ENCODE measurements around the gene CDK14. TPM values are rescaled to one million over a fixed set of nuclear protein-coding genes. Genes with fewer than 3 reads are reported as not detected.

CDK14 gene
- total RNA-seq, 4 donors from 2014 or later: 29.3 to 37.8 (median 33.0) TPM

DNA sequence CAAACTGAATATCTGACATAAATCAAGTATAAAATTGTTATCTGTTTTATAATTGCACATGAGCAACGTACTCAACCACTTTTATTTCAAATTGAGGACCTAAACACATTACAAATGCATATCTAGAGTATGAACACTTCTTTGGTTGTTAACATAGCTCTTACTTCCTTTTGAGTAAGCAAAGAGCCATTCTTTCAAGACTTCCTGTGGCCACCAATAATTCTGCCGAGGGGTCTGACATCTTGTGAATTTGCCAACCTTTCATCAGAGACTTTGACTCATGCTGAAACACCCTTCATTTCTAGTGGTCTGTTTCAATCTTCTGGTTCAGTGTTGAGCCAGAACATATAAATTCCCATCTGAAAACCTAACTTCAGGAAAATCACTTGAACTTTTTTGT is 59.4 kb downstream of the CDK14 start:
- Histone ChIP-seq H3K4me1 (peaks cover 1 to 8% of the 10 kb centered on the region in 2 donors), H3K27me3 (no peaks in the 10 kb centered on the region), H3K27ac (no peak overlapping the region), H3K36me3 (no peaks in the 10 kb centered on the region), H3K4me3 (replicated peaks in 1 of 3) (no peak overlapping the region), H3K9me3 (no peaks in the 10 kb centered on the region)
- intact Hi-C loops (cut with DNase I): no loop called here
- DNase-seq: no peak
- WGBS, 2 donors: 60 to 75% methylated on average over 2 of the region's 2 CpGs
- TF ChIP-seq, protein P1, sequence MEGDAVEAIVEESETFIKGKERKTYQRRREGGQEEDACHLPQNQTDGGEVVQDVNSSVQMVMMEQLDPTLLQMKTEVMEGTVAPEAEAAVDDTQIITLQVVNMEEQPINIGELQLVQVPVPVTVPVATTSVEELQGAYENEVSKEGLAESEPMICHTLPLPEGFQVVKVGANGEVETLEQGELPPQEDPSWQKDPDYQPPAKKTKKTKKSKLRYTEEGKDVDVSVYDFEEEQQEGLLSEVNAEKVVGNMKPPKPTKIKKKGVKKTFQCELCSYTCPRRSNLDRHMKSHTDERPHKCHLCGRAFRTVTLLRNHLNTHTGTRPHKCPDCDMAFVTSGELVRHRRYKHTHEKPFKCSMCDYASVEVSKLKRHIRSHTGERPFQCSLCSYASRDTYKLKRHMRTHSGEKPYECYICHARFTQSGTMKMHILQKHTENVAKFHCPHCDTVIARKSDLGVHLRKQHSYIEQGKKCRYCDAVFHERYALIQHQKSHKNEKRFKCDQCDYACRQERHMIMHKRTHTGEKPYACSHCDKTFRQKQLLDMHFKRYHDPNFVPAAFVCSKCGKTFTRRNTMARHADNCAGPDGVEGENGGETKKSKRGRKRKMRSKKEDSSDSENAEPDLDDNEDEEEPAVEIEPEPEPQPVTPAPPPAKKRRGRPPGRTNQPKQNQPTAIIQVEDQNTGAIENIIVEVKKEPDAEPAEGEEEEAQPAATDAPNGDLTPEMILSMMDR (IDR thresholded peaks at IDR 0.05): no peak
- TF ChIP-seq POLR2A (IDR thresholded peaks at IDR 0.05): no peak

DNA sequence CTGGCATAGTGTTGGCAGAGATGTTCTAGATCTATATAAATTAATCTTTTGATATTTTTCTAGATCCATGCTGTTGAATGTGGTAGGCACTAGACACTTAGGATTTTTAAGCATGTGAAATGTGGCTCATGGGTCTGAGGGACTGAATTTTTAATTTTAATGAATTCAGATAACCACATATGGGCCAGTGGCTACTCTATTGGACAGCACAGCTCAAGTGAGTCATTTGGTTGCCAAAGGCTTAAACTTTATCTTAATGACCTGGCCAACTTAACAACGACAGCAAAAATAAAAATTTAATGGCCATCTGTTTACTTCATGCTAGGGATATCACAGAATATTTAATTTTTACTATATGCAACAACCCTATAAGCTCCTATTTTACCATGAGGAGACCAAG is 61.4 kb downstream of the CDK14 start:
- intact Hi-C loops (cut with DNase I): no loop called here
- H3K4me3 ChIP-seq (replicated peaks in 1 of 3): no peak overlapping the region
- TF ChIP-seq POLR2A (IDR thresholded peaks at IDR 0.05): no peak
- TF ChIP-seq, protein P1 (IDR thresholded peaks at IDR 0.05): no peak
- DNase-seq: no peak
- H3K27me3 ChIP-seq: no peaks in the 10 kb centered on the region
- H3K9me3 ChIP-seq: no peaks in the 10 kb centered on the region
- no peaks in the 10 kb centered on the region for H3K36me3 ChIP-seq
- no peak overlapping the region for H3K27ac ChIP-seq
- H3K4me1 ChIP-seq: peaks cover 18 to 26% of the 10 kb centered on the region in 2 donors
- 83 to 88% methylated on average over 1 of the region's 1 CpG for WGBS, 2 donors

DNA sequence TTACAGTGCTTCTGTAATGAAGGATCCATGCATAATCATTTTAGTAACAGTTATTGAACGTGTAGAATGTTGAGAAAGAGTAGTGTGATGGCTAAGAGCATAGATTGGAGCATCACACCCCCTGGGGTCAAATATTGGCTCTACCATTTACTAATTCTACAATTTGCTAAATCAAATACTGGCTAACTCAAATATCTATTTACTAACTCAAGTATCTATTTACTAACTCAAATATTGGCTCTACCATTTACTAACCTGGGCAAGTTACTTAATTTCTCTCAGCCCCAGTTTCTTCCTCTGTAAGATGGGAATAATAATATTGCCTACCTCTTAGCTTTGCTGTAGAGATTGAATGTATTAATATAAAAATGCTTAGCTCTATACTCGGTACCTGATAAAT is 64.0 kb downstream of the CDK14 start:
- intact Hi-C loops (cut with DNase I): no loop called here
- Histone ChIP-seq H3K4me1 (peaks cover 18 to 35% of the 10 kb centered on the region in 2 donors), H3K27me3 (no peaks in the 10 kb centered on the region), H3K4me3 (replicated peaks in 1 of 3) (no peak overlapping the region), H3K36me3 (no peaks in the 10 kb centered on the region), H3K9me3 (no peaks in the 10 kb centered on the region), H3K27ac (peak overlapping the region in 1 of 3 donors; percentile 5)
- TF ChIP-seq, protein P1 (IDR thresholded peaks at IDR 0.05): no peak
- no peak for TF ChIP-seq POLR2A (IDR thresholded peaks at IDR 0.05)
- no peak for DNase-seq
- WGBS, 2 donors: 93 to 96% methylated on average over 2 of the region's 2 CpGs

DNA sequence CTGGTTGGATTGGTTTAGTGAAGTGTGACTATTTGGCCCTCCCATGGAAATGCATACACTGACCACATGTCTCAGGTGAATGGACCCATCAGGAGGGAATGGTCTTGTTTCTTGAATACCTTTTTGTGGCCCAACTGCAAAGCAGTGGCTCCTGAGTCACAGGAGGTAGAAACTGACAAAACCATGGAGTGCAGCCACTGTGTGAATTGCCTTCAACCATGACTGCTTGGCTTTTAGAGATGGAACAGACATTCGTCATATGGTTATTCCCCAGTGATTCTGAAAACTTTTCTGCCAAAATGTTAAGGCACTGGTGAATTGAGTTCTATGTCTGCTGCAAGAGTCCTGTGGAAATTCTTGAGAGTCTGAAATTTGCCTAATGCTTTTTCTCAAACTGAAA is 64.7 kb downstream of the CDK14 start:
- no peak overlapping the region for H3K4me3 ChIP-seq (replicated peaks in 1 of 3)
- DNase-seq: peak in 1 of 2 donors; percentile 42
- no peaks in the 10 kb centered on the region for H3K36me3 ChIP-seq
- WGBS, 2 donors: 13 to 14% methylated on average over 1 of the region's 1 CpG
- no peaks in the 10 kb centered on the region for H3K27me3 ChIP-seq
- H3K27ac ChIP-seq: peak overlapping the region in 1 of 3 donors; percentile 5
- no peak for TF ChIP-seq POLR2A (IDR thresholded peaks at IDR 0.05)
- TF ChIP-seq, protein P1 (IDR thresholded peaks at IDR 0.05): no peak
- H3K9me3 ChIP-seq: no peaks in the 10 kb centered on the region
- peaks cover 19 to 35% of the 10 kb centered on the region in 2 donors for H3K4me1 ChIP-seq
- intact Hi-C loops (cut with DNase I): no loop called here

DNA sequence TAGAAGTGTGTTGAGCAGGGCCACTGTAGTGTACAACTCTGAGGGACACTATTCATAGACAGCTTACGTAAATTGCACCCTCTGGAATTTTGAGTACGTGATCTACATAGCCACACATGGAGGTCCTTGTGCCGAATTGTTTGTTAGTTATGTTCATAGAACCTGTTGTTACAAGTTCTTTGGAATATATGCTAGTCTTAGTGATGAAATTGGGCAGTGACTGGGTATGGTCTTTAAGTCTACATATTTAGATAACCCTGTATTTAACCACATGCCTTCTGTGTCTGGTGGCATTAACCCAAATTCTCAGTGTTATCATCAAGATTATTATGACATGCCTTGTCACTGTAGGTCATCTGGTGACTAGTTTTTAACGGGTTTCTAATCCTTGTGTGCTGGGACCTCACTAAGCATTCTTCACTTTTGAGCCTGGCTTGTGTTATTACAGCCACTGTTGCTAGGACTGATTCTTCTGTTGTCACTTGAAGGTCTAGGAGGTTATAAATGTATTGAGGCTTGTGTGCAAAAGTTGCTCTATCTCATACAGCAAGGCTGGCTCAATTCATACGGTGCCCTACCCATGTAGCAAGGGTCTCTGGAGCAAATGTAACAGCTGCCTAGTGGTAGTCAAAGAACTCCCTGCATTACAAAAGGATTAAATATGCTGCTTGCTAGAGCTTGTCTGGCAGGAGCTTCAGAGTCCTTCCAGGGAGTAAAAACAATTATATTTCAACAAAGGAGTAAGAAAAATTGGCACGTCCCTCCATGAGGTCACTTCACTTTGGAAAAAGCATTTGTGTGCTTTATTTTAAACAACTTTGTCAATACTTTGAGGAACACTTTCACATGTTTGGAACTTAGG is 65.4 kb downstream of the CDK14 start:
- peak overlapping the region in 2 of 3 donors; percentile 10 to 11 for H3K27ac ChIP-seq
- no peaks in the 10 kb centered on the region for H3K36me3 ChIP-seq
- intact Hi-C loops (cut with DNase I): no loop called here
- no peaks in the 10 kb centered on the region for H3K9me3 ChIP-seq
- no peaks in the 10 kb centered on the region for H3K27me3 ChIP-seq
- H3K4me1 ChIP-seq: peaks cover 21 to 35% of the 10 kb centered on the region in 2 donors
- WGBS, 2 donors: 44 to 49% methylated on average over 6 of the region's 6 CpGs
- no peak overlapping the region for H3K4me3 ChIP-seq (replicated peaks in 1 of 3)
- peak in 1 of 2 donors; percentile 16 for DNase-seq
- TF ChIP-seq POLR2A (IDR thresholded peaks at IDR 0.05): no peak
- TF ChIP-seq, protein P1 (IDR thresholded peaks at IDR 0.05): peak in 1 of 6 experiments; percentile 9
